Measurements from ENCODE around the gene BOD1.

GRCh38 chr5:173618927-173619519 lies 2.6 kb upstream of the BOD1 start:
- TF ChIP-seq GATA3 (IDR thresholded peaks at IDR 0.05; ENCODE audit: low read depth, low read length) (no peak), GATA2 (IDR thresholded peaks at IDR 0.05; ENCODE audit: low read depth, low read length) (no peak)
